NB4 (cell line): ENCODE results near the gene TIPARP.
"Not testable (repeated sequence)": the region's sequence is repeated elsewhere in the genome, so short reads cannot be mapped to it uniquely, and the experiment has no call there.

Source experiments
- DNase-seq: peaks from one replicate; pipeline ENCODE4 v3.0.0; 2010; ENCODE audit warnings: low read depth
- H3K4me3 ChIP-seq: one replicate; pipeline ENCODE4 v1.5.1; 2011; ENCODE audit warnings: mild to moderate bottlenecking, low read depth, low read length, moderate library complexity
- MYC ChIP-seq: IDR thresholded peaks from 2 replicates; pipeline ENCODE4 v1.6.1; 2011; ENCODE audit warnings: low read depth, low read length
- POLR2A ChIP-seq: IDR thresholded peaks from 2 replicates; pipeline ENCODE4 v1.6.1; 2011; ENCODE audit warnings: mild to moderate bottlenecking; ENCODE audit not compliant: insufficient read length; ENCODE audit errors: extremely low read depth
- TF ChIP-seq, protein P1 (sequence below): IDR thresholded peaks from 2 replicates; pipeline ENCODE4 v1.6.1; 2011; ENCODE audit warnings: low read depth, low read length
- TF ChIP-seq, protein P2 (sequence below): IDR thresholded peaks from one replicate; pipeline ENCODE4 v1.5.1; 2012; ENCODE audit warnings: low read depth, low read length

The TIPARP gene

DNA sequence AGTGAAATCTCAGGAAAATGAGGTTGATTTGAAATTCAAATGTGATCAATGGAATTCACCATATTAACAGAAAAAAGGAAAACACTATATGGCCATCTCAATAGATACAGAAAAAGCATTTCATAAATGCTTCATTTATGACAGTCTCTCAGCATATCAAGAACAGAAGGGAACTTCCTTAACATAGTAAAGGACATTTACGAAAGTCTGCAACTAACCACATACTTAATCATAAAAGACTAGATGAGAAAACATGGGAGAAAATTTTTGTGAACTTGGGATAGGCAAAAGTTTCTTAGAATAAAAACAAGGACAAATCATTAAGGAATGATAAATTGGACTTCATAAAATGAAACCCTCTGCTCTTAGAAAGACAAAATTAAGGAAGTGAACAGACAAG lies 24.7 kb upstream of the TIPARP start:
- DNase-seq, result peak; percentile 8
- no peak overlapping the region for H3K4me3 ChIP-seq
- TF ChIP-seq, protein P1, sequence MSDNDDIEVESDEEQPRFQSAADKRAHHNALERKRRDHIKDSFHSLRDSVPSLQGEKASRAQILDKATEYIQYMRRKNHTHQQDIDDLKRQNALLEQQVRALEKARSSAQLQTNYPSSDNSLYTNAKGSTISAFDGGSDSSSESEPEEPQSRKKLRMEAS, result no peak
- TF ChIP-seq POLR2A, result no peak
- TF ChIP-seq MYC, result no peak
- TF ChIP-seq, protein P2, sequence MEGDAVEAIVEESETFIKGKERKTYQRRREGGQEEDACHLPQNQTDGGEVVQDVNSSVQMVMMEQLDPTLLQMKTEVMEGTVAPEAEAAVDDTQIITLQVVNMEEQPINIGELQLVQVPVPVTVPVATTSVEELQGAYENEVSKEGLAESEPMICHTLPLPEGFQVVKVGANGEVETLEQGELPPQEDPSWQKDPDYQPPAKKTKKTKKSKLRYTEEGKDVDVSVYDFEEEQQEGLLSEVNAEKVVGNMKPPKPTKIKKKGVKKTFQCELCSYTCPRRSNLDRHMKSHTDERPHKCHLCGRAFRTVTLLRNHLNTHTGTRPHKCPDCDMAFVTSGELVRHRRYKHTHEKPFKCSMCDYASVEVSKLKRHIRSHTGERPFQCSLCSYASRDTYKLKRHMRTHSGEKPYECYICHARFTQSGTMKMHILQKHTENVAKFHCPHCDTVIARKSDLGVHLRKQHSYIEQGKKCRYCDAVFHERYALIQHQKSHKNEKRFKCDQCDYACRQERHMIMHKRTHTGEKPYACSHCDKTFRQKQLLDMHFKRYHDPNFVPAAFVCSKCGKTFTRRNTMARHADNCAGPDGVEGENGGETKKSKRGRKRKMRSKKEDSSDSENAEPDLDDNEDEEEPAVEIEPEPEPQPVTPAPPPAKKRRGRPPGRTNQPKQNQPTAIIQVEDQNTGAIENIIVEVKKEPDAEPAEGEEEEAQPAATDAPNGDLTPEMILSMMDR, result no peak

DNA sequence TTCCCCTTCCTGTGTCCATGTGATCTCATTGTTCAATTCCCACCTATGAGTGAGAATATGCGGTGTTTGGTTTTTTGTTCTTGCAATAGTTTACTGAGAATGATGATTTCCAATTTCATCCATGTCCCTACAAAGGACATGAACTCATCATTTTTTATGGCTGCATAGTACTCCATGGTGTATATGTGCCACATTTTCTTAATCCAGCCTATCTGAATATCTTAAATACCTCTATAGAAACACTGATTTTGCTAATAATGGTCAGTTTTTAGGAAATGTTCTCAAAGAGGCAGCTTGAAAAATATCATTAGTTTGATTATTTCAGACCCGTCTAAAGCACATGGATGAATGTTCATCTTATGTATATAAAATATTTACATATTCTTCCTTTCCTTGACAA lies 21.7 kb upstream of the TIPARP start:
- H3K4me3 ChIP-seq, result not testable (repeated sequence)

DNA sequence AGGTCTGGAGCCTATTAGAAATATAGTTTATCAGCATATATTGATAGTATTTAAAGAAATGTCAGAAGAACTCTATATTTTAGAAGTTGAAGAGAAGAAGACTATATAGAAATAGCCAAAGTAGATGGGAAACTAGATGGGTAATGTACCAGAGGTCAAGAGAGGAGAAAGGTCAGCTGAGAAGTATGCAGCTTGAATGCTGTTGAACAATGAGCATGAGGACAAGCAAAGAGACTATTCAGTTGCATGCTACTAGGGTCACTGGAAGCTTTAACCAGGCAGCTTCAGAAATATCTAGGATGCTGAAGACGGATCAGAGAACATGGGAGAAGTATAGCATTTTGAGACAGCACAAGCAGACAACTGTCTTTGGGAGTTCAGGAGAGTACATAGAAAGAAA lies 19.6 kb upstream of the TIPARP start:
- DNase-seq, result no peak
- H3K4me3 ChIP-seq, result no peak overlapping the region
- TF ChIP-seq, protein P2, result no peak
- TF ChIP-seq, protein P1, result no peak
- TF ChIP-seq MYC (no peak), POLR2A (no peak)

More for the DNA sequence above, 21.7 kb upstream of the TIPARP start:
- not testable (repeated sequence) for DNase-seq

DNA sequence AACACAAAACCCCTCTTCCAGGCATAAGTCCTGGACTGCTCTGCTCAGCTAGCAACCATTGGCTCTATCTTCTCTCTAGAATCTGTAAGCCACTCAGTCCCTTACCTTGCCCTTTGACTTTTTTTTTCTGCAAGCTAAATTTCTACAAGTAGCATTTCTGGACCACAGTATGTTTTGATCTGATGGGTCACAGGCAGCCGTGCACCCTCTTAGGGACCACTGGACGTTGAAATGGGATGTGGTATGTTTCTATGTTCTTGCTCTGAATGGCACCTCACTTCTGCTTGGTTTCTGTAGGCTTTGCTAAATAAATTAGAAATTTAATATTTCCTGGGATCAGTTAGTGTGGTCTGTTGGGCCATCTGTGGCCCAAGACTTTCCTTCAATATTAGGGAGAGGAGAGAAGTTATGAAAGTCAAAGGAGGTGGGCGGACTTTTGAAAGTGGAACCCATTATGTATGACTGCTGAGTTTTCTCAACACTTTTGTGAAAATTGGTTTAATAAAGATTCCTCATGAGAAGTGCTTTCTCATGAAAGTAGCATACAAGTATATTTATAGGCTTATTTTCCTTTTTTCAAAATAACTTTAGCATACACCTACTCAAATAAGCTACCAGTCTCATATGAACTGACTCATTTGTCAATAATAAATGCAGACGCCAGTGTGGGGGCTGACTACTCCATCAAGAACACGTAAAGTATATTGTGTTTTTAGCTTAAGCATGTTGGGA lies 18.4 kb upstream of the TIPARP start:
- no peak for TF ChIP-seq MYC
- DNase-seq, result no peak
- H3K4me3 ChIP-seq, result no peak overlapping the region

DNA sequence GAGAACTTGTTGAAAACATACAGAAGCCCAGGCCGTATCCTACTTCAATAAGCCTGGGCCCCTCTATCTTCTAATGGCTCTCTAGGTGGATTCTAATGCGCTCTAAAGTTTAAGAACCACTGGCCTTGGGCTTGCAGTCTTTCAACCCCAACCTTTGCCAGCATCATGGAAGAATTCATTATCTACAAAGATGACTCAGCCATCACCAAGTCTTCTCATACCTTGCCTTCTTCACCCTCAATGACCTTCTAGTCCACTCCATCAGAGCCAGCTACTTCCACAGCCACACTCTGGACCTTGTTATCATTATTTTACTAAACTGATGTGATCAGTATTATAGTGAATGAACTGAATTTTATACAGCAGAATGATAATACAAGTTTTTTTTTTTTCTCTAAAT lies 16.9 kb upstream of the TIPARP start:
- no peak for TF ChIP-seq POLR2A
- TF ChIP-seq, protein P1, result no peak
- TF ChIP-seq, protein P2, result no peak
- no peak for TF ChIP-seq MYC
- DNase-seq, result no peak
- H3K4me3 ChIP-seq, result no peak overlapping the region

DNA sequence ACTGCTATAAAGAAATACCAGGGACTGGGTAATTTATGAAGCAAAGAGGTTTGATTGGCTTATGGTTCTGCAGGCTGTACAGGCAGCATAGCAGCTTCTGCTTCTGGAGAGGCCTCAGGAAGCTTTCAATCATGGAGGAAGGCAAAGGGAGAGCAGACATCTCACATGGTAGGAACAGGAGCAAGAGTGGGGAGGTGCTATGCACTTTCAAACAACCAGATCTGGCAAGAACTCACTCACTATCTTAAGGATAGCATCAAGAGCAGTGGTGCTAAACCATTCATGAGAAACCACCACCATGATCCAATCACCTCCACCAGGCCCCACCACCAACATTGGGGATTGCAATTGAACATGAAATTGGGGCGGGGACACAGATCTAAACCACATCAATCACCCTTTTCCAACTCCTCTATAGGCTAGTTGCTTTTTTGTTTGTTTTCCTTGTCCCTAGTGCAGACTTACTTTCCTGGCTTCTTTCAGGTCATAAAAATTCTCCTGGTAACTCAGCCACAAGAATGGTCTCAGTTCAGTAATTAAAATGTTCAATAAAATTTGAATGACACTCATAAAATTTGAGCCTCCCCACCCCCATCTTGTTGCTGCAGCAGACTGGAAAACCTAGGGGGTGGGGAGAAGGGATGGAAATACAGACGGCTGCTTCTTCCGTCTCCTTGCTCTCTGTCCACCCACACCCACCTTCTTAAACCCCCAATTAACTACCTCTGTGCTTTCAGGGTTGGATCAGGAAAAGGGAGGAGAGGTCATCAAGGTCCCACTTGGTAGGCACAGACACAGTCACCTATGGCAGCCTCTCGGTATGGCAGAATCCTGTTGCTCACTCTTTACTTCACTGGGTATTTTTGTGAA lies 16.3 kb upstream of the TIPARP start:
- H3K4me3 ChIP-seq, result no peak overlapping the region
- no peak for TF ChIP-seq MYC
- TF ChIP-seq, protein P2, result no peak
- no peak for TF ChIP-seq POLR2A
- TF ChIP-seq, protein P1, result no peak
- no peak for DNase-seq

DNA sequence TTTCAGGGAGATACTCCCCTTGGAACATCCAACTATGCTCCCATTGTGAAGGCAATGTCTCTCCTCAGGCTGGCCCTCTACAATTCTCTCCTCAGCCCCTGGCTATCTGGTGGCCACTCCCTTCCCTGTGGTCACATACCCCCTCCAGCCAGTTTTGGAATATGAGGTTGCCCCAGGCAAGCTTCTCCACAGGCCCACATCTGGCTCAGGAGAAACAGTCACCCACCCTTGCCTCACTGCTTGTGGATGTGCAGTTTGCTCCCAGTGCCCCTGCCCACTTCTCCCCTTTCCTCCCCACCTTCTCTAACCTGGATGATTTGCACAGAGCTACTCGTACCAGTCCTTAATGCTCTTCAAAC lies 15.7 kb upstream of the TIPARP start:
- H3K4me3 ChIP-seq, result no peak overlapping the region
- DNase-seq, result no peak
- no peak for TF ChIP-seq POLR2A
- no peak for TF ChIP-seq MYC
- TF ChIP-seq, protein P1, result no peak
- TF ChIP-seq, protein P2, result no peak
